ENCODE data around the gene POLR2E. TPM values are rescaled to one million over a fixed set of nuclear protein-coding genes. Genes with fewer than 3 reads are reported as not detected.

POLR2E gene
- total and polyA plus RNA-seq, 4 donors, result 53.1 to 221 (median 156) TPM

DNA sequence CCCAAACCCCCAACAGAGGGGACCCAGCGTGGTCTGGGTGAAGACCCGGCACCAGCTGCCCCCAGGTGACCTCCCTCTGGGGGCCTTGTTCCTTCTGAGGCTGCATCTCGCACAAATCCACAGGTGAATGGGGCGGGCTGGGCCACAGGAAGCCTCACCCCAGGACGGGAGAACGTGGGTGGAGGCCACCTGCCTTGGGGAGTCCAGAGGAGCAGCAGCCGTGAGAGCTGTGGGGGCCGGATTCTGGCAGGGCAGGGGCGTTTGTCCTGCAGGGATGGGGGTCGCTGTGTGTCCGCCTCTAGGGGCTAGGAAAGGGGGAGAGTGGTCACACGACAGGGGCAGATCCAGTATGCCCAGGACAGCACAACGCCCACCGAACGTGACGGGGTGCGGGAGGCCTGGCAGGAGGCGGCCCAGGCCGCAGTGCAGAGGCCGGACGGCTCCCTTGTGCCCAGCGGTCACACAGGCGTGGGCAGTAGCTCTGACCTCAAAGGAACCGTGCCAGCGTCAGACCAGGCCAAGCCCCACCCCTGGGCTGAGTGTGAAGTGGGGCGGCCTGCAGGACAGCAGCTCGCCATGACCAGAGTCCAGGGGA is 6.7 kb downstream of the POLR2E start:
- no peaks in the 10 kb centered on the region for H3K9me3 ChIP-seq (ENCODE audit: control insufficient read depth, insufficient read depth, low read length)
- no peak overlapping the region for H3K4me3 ChIP-seq (ENCODE audit: low read depth, low read length)
- WGBS (ENCODE audit: insufficient coverage), result 92% methylated on average over 26 of the region's 27 CpGs
- H3K27me3 ChIP-seq (ENCODE audit: control insufficient read depth, insufficient read depth, low read length), result no peaks in the 10 kb centered on the region
- peaks cover 5% of the 10 kb centered on the region for H3K4me1 ChIP-seq (ENCODE audit: control insufficient read depth, insufficient read depth, low read length)
- H3K36me3 ChIP-seq (ENCODE audit: control insufficient read depth, insufficient read depth, low read length), result peaks cover 91% of the 10 kb centered on the region
- no peak overlapping the region for H3K27ac ChIP-seq (ENCODE audit: low read depth, low read length)
- DNase-seq (ENCODE audit: low read depth in 4 of 6, low spot score in 6 of 6), result no peak

DNA sequence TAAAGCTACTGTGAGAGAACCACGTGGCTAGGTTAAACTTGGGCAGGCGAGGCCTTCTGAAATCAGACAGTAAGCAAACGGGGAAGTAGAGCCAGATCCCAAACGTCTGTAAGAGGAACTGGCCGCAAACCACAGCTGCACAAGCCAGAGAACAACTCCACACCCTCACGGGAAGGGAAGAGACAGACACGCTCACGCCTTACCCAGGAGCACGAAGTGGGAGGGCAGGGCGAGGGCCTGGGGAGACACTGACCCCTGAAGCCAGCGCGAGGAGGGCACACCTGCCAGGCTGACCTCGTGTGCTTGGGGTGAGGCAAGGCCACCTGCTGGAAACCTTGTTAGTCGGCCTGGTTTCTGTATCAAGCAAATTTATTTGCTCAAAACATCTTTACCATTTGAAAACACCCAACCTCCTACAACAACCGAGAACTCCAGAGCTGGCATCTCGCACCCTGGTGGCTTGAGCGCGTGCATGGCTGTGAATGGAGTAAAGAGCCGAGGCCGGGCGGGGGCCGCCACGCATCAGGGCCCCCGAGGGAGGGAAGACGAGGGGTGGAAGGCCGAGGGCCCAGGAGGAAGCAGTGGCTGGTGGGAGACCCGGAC is 7.3 kb downstream of the POLR2E start:
- Histone ChIP-seq H3K27ac (ENCODE audit: low read depth, low read length) (no peak overlapping the region), H3K9me3 (ENCODE audit: control insufficient read depth, insufficient read depth, low read length) (no peaks in the 10 kb centered on the region)
- WGBS (ENCODE audit: insufficient coverage), result 79% methylated on average over 23 of the region's 27 CpGs

DNA sequence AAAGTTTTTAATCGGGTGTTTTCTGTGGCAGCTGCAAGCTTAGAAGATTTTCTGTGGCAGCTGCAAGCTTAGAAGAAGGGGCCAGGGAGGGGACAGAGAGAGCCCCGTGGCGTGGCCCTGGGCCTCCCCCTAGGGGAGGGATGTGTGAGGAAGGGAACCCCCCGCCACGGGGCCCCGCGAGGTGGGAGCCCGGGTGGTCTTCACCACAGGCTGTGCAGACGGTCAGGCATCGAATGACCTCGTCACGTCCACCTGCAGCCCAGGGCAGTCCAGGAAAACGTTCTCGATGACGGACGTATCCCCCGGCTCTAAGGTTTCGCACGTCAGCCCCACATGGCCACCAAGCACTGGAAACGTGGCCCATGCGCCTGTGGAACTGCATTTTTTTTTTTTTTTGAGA is 8.6 kb downstream of the POLR2E start:
- H3K27me3 ChIP-seq (ENCODE audit: control insufficient read depth, insufficient read depth, low read length), result no peaks in the 10 kb centered on the region
- no peak overlapping the region for H3K27ac ChIP-seq (ENCODE audit: low read depth, low read length)
- peaks cover 80% of the 10 kb centered on the region for H3K36me3 ChIP-seq (ENCODE audit: control insufficient read depth, insufficient read depth, low read length)
- no peaks in the 10 kb centered on the region for H3K9me3 ChIP-seq (ENCODE audit: control insufficient read depth, insufficient read depth, low read length)
- no peak overlapping the region for H3K4me3 ChIP-seq (ENCODE audit: low read depth, low read length)
- peaks cover 8% of the 10 kb centered on the region for H3K4me1 ChIP-seq (ENCODE audit: control insufficient read depth, insufficient read depth, low read length)
- no peak for DNase-seq (ENCODE audit: low read depth in 4 of 6, low spot score in 6 of 6)
- WGBS (ENCODE audit: insufficient coverage), result 69% methylated on average over 21 of the region's 21 CpGs

More for the DNA sequence above, 7.3 kb downstream of the POLR2E start:
- Histone ChIP-seq H3K27me3 (ENCODE audit: control insufficient read depth, insufficient read depth, low read length) (no peaks in the 10 kb centered on the region), H3K36me3 (ENCODE audit: control insufficient read depth, insufficient read depth, low read length) (peaks cover 90% of the 10 kb centered on the region), H3K4me3 (ENCODE audit: low read depth, low read length) (no peak overlapping the region), H3K4me1 (ENCODE audit: control insufficient read depth, insufficient read depth, low read length) (no peaks in the 10 kb centered on the region)
- no peak for DNase-seq (ENCODE audit: low read depth in 4 of 6, low spot score in 6 of 6)

DNA sequence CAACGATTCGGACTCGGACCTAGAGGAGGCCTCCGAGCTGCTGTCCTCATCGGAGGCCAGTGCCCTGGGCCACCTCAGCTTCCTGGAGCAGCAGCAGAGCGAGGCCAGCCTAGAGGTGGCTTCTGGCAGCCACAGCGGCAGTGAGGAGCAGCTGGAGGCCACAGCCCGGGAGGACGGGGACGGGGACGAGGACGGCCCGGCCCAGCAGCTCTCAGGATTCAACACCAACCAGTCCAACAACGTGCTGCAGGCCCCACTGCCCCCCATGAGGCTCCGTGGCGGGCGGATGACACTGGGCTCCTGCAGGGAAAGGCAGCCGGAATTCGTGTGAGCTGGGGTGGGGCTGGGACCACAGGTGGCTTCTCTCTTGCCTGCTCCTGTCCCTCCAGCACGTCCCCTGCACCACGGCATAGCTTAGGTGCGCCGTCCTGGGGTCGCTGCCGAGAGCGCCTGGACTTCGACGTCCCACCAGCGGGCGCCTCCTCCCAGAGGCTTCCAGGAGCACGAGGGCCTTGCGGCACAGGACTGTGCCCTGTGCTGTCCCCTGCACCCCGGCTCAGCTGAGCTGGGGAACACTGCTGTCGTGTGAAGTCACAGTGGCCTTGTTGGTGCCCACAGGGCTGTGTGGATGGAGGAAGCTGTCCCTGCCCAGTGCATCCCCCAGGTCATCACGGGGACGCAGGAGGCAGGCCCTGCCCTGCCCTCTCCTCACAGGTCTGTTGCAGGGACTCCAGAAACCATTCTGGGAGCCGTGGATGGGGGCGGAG is 9.3 kb downstream of the POLR2E start:
- Histone ChIP-seq H3K27ac (ENCODE audit: low read depth, low read length) (no peak overlapping the region), H3K4me3 (ENCODE audit: low read depth, low read length) (no peak overlapping the region), H3K36me3 (ENCODE audit: control insufficient read depth, insufficient read depth, low read length) (peaks cover 73% of the 10 kb centered on the region), H3K9me3 (ENCODE audit: control insufficient read depth, insufficient read depth, low read length) (no peaks in the 10 kb centered on the region), H3K27me3 (ENCODE audit: control insufficient read depth, insufficient read depth, low read length) (no peaks in the 10 kb centered on the region), H3K4me1 (ENCODE audit: control insufficient read depth, insufficient read depth, low read length) (peaks cover 8% of the 10 kb centered on the region)
- 77% methylated on average over 35 of the region's 38 CpGs for WGBS (ENCODE audit: insufficient coverage)
- DNase-seq (ENCODE audit: low read depth in 4 of 6, low spot score in 6 of 6), result no peak

DNA sequence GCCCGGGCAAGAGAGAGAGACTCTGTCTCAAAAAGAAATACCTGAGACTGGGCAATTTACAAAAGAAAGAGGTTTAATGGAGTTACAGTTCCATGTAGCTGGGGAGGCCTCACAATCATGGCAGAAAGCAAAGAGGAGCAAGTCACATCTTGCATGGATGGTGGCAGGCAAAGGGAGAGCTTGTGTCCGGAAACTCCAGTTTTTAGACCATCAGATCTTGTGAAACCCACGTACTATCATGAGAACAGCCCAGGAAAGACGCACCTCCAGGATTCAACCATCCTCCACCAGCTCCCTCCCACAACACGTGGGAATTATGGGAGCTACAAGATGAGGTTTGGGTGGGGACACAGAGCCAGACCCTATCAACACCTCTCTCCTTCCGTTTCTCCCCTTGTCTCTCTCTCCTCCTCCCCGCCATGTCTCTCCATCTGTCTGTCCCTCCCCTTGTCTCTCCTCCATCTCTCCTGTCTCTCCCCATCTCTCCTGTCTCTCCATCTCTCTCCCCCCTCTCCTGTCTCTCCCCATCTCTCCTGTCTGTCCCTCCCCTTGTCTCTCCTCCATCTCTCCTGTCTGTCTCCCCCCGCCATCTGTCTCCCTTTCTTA is 10.0 kb downstream of the POLR2E start:
- no peaks in the 10 kb centered on the region for H3K27me3 ChIP-seq (ENCODE audit: control insufficient read depth, insufficient read depth, low read length)
- peaks cover 73% of the 10 kb centered on the region for H3K36me3 ChIP-seq (ENCODE audit: control insufficient read depth, insufficient read depth, low read length)
- H3K9me3 ChIP-seq (ENCODE audit: control insufficient read depth, insufficient read depth, low read length), result no peaks in the 10 kb centered on the region
- WGBS (ENCODE audit: insufficient coverage), result 87% methylated on average over 7 of the region's 8 CpGs
- no peak overlapping the region for H3K27ac ChIP-seq (ENCODE audit: low read depth, low read length)
- H3K4me1 ChIP-seq (ENCODE audit: control insufficient read depth, insufficient read depth, low read length), result peaks cover 8% of the 10 kb centered on the region
- no peak for DNase-seq (ENCODE audit: low read depth in 4 of 6, low spot score in 6 of 6)
- H3K4me3 ChIP-seq (ENCODE audit: low read depth, low read length), result no peak overlapping the region

GRCh38 chr19:1084024-1084868 is 10.9 kb downstream of the POLR2E start:
- no peak overlapping the region for H3K4me3 ChIP-seq (ENCODE audit: low read depth, low read length)
- no peak overlapping the region for H3K27ac ChIP-seq (ENCODE audit: low read depth, low read length)
- peaks cover 8% of the 10 kb centered on the region for H3K4me1 ChIP-seq (ENCODE audit: control insufficient read depth, insufficient read depth, low read length)
- H3K27me3 ChIP-seq (ENCODE audit: control insufficient read depth, insufficient read depth, low read length), result no peaks in the 10 kb centered on the region
- 94% methylated on average over 43 of the region's 43 CpGs for WGBS (ENCODE audit: insufficient coverage)
- no peaks in the 10 kb centered on the region for H3K9me3 ChIP-seq (ENCODE audit: control insufficient read depth, insufficient read depth, low read length)
- no peak for DNase-seq (ENCODE audit: low read depth in 4 of 6, low spot score in 6 of 6)
- peaks cover 66% of the 10 kb centered on the region for H3K36me3 ChIP-seq (ENCODE audit: control insufficient read depth, insufficient read depth, low read length)

DNA sequence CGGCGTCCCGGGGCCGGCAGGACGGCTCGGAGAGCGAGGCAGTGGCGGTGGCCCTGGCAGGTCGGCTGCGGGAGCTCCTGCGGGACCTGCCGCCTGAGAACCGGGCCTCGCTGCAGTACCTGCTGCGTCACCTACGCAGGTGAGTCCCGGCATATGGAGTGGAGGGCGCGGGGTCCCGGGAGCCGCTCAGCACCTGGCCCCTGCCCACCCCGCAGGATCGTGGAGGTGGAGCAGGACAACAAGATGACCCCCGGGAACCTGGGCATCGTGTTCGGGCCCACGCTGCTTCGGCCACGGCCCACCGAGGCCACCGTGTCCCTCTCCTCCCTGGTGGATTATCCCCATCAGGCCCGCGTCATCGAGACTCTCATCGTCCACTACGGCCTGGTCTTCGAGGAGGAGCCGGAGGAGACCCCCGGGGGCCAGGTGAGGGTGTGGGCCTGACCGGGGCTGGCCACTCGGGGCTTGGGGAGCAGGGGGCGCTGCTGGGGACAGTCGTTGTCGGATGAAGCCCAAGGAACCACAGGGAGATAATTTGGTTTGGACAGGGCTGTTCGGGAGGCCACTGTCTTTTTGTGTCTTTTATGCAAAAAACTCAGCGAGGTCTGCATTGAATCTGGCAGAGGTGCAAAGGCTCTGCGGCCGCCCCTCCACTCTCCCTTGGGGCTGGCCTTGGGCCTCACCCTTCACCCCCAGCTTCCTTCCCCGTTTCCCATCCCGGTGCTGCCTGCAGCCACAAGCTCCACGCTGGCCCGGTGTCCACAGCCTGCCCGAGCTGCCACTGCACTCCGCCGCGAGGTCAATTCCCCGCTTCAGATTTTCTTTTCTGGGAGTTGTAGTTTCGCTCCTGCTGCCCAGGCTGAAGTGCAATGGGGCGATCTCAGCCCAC is 12.0 kb downstream of the POLR2E start:
- no peak for DNase-seq (ENCODE audit: low read depth in 4 of 6, low spot score in 6 of 6)
- H3K4me1 ChIP-seq (ENCODE audit: control insufficient read depth, insufficient read depth, low read length), result peaks cover 8% of the 10 kb centered on the region
- H3K27me3 ChIP-seq (ENCODE audit: control insufficient read depth, insufficient read depth, low read length), result no peaks in the 10 kb centered on the region
- peaks cover 55% of the 10 kb centered on the region for H3K36me3 ChIP-seq (ENCODE audit: control insufficient read depth, insufficient read depth, low read length)
- H3K27ac ChIP-seq (ENCODE audit: low read depth, low read length), result no peak overlapping the region
- H3K9me3 ChIP-seq (ENCODE audit: control insufficient read depth, insufficient read depth, low read length), result no peaks in the 10 kb centered on the region
- WGBS (ENCODE audit: insufficient coverage), result 87% methylated on average over 55 of the region's 59 CpGs
- no peak overlapping the region for H3K4me3 ChIP-seq (ENCODE audit: low read depth, low read length)

GRCh38 chr19:1082165-1082927 is 12.8 kb downstream of the POLR2E start:
- DNase-seq (ENCODE audit: low read depth in 4 of 6, low spot score in 6 of 6), result peak in 1 of 6 donors; percentile 15
- H3K4me1 ChIP-seq (ENCODE audit: control insufficient read depth, insufficient read depth, low read length), result peaks cover 8% of the 10 kb centered on the region

More at GRCh38 chr19:1082165-1082927, 12.8 kb downstream of the POLR2E start:
- Histone ChIP-seq H3K36me3 (ENCODE audit: control insufficient read depth, insufficient read depth, low read length) (peaks cover 47% of the 10 kb centered on the region), H3K4me3 (ENCODE audit: low read depth, low read length) (no peak overlapping the region), H3K27me3 (ENCODE audit: control insufficient read depth, insufficient read depth, low read length) (no peaks in the 10 kb centered on the region), H3K27ac (ENCODE audit: low read depth, low read length) (no peak overlapping the region), H3K9me3 (ENCODE audit: control insufficient read depth, insufficient read depth, low read length) (no peaks in the 10 kb centered on the region)
- 22% methylated on average over 51 of the region's 51 CpGs for WGBS (ENCODE audit: insufficient coverage)

Data from spinal cord (tissue), 10 donors.